NOMO-1 (cell line): ENCODE data around the gene DDAH2.

Experiments
- DNase-seq, 2 experiments: peaks; one replicate each; lab custom pipeline; 2025; ENCODE audit not compliant: unreplicated experiment in 2 of 2; lab: John Stamatoyannopoulos, UW

DDAH2 gene

GRCh38 chr6:31733734-31734133, 4.6 kb upstream of the DDAH2 start:
- no peak for DNase-seq

GRCh38 chr6:31732029-31732428, 2.9 kb upstream of the DDAH2 start:
- no peak for DNase-seq

- DNase-seq, result no peak
These were observed 1.6 kb upstream of the DDAH2 start for GRCh38 chr6:31730631-31731086.

- DNase-seq, result peak; percentile 55 to 67
These were observed 1.0 kb upstream of the DDAH2 start for GRCh38 chr6:31729979-31730630.

GRCh38 chr6:31729515-31729978, 448 bp upstream of the DDAH2 start:
- DNase-seq, result peak; percentile 77 to 85

- DNase-seq, result peak; percentile 65 to 94
These were observed 1.1 kb downstream of the DDAH2 start for GRCh38 chr6:31727717-31728671.

GRCh38 chr6:31727034-31727716, 1.9 kb downstream of the DDAH2 start:
- DNase-seq, result no peak

- no peak for DNase-seq
These were observed 3.4 kb downstream of the DDAH2 start for GRCh38 chr6:31725502-31726350.

- DNase-seq, result no peak
These were observed 5.0 kb downstream of the DDAH2 start for GRCh38 chr6:31723980-31724691.

- no peak for DNase-seq
These were observed 5.7 kb downstream of the DDAH2 start, which contains the start of gene MPIG6B for GRCh38 chr6:31723245-31723979. Gene MPIG6B, plus strand, starts transcription at chr6:31723373. Its CDS starts 11 bp downstream, at chr6:31723384.

- no peak for DNase-seq
These were observed 6.9 kb downstream of the DDAH2 start for GRCh38 chr6:31722173-31722572.

GRCh38 chr6:31721351-31722020, 7.6 kb downstream of the DDAH2 start, which contains the start of gene LY6G6C:
Gene LY6G6C, minus strand, starts transcription at chr6:31721746. Its CDS starts 67 bp downstream, at chr6:31721679.
- no peak for DNase-seq

GRCh38 chr6:31720196-31720770, 8.8 kb downstream of the DDAH2 start:
- no peak for DNase-seq

GRCh38 chr6:31719001-31719400, 10.1 kb downstream of the DDAH2 start:
- DNase-seq, result no peak

GRCh38 chr6:31718265-31718664, 10.8 kb downstream of the DDAH2 start:
- no peak for DNase-seq

GRCh38 chr6:31717499-31718222, 11.4 kb downstream of the DDAH2 start:
- DNase-seq, result no peak
